Neural progenitor cell (in vitro differentiated cells): ENCODE results near the gene MTTP. TPM values are rescaled to one million over a fixed set of nuclear protein-coding genes. Genes with fewer than 3 reads are reported as not detected.

Source experiments
- DNase-seq: peaks from one replicate; pipeline ENCODE4 v3.0.0-alpha.2; 2016; ENCODE audit warnings: low spot score
- H2AFZ ChIP-seq: fragments of 200-600 bp; sonication (generic); replicated peaks from 2 replicates; pipeline ENCODE4 v1.6.1; 2016; ENCODE audit warnings: antibody characterized with exemption
- H3F3A ChIP-seq: fragments of 200-600 bp; sonication (generic); 2 replicates; pipeline ENCODE4 v1.6.1; 2016; ENCODE audit warnings: antibody characterized with exemption, low read depth
- H3K27ac ChIP-seq: fragments of 200-600 bp; sonication (generic); 2 replicates; pipeline ENCODE4 v1.5.1; 2016; ENCODE audit warnings: mild to moderate bottlenecking
- H3K27me3 ChIP-seq: fragments of 200-600 bp; sonication (generic); 2 replicates; pipeline ENCODE4 v1.6.1; 2016; ENCODE audit warnings: mild to moderate bottlenecking, moderate library complexity
- H3K36me3 ChIP-seq: fragments of 200-600 bp; sonication (generic); 2 replicates; pipeline ENCODE4 v1.5.1; 2016
- H3K4me1 ChIP-seq: fragments of 200-600 bp; sonication (generic); 2 replicates; pipeline ENCODE4 v1.6.1; 2016; ENCODE audit warnings: mixed run types
- H3K4me2 ChIP-seq: fragments of 200-600 bp; sonication (generic); 2 replicates; pipeline ENCODE4 v1.6.1; 2016
- H3K4me3 ChIP-seq: fragments of 200-600 bp; sonication (generic); 2 replicates; pipeline ENCODE4 v1.5.1; 2016
- H3K79me2 ChIP-seq: fragments of 200-600 bp; sonication (generic); 2 replicates; pipeline ENCODE4 v1.6.1; 2016; ENCODE audit warnings: low read depth
- H3K9ac ChIP-seq: fragments of 200-600 bp; sonication (generic); 2 replicates; pipeline ENCODE4 v1.6.1; 2016
- H3K9me3 ChIP-seq: fragments of 200-600 bp; sonication (generic); 2 replicates; pipeline ENCODE4 v1.5.1; 2016; ENCODE audit warnings: low read depth
- H4K20me1 ChIP-seq: fragments of 200-600 bp; sonication (generic); 2 replicates; pipeline ENCODE4 v1.6.1; 2016; ENCODE audit warnings: low read depth
- H3K27ac Mint-ChIP-seq: 3 replicates; pipeline ENCODE4 v1.8.0; 2021; ENCODE audit warnings: mixed read lengths
- H3K27me3 Mint-ChIP-seq: 2 replicates; pipeline ENCODE4 v1.8.0; 2022; ENCODE audit warnings: low read depth, mild to moderate bottlenecking, inconsistent platforms, moderate library complexity, mixed read lengths; ENCODE audit not compliant: insufficient read depth
- H3K36me3 Mint-ChIP-seq: 3 replicates; pipeline ENCODE4 v1.8.0; 2021; ENCODE audit warnings: mixed read lengths
- H3K4me1 Mint-ChIP-seq: 3 replicates; pipeline ENCODE4 v1.8.0; 2021; ENCODE audit warnings: mixed read lengths
- H3K4me3 Mint-ChIP-seq: 3 replicates; pipeline ENCODE4 v1.8.0; 2021; ENCODE audit warnings: mild to moderate bottlenecking, moderate library complexity, mixed read lengths
- H3K9me3 Mint-ChIP-seq: 3 replicates; pipeline ENCODE4 v1.8.0; 2020; ENCODE audit warnings: mixed read lengths
- EZH2 ChIP-seq: fragments of 200-600 bp; sonication (generic); IDR thresholded peaks from 2 replicates; pipeline ENCODE4 v1.6.1; 2017; ENCODE audit warnings: antibody characterized with exemption, mild to moderate bottlenecking, moderate library complexity
- EZH2phosphoT487 ChIP-seq: fragments of 200-600 bp; sonication (generic); IDR thresholded peaks from 2 replicates; pipeline ENCODE4 v1.6.1; 2017; ENCODE audit warnings: antibody characterized with exemption
- total RNA-seq: library from RNA; depleted of rRNA; stranded (reverse); fragments of >200 nt; gene quantifications from 2 replicates; pipeline ENCODE4 v1.2.3, GENCODE V29; 2015; ENCODE audit warnings: low replicate concordance
- TF ChIP-seq, protein P1 (sequence below): fragments of 200-600 bp; sonication (generic); IDR thresholded peaks from 2 replicates; pipeline ENCODE4 v1.5.1; 2017; ENCODE audit warnings: antibody characterized with exemption, mild to moderate bottlenecking

Gene MTTP
- total RNA-seq, 1 donor from 2014 or later: 4.4 TPM

DNA sequence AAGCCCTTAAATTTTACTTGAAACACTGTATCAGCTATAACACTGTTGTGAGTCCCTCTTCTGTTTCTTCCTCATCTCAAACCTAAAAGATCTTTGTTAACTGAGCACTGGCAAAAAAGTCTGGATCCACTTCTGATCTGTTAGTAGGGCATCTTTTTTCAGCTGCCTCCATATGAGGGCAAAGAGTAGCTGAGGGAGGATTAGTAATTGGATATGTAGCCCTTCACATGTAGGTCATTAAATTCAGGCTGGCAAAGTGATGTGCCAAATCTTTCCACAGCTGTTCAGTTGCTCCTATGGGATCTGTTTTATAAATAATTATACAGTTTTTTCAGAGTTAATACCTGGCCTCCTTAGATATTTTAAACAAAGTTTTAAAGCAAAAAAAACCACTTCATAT, 9.7 kb upstream of the MTTP start:
- H3K27me3 Mint-ChIP-seq: peaks cover 11% of the 10 kb centered on the region
- Histone ChIP-seq H4K20me1 (no peaks in the 10 kb centered on the region), H3F3A (peaks cover 9% of the 10 kb centered on the region), H3K4me1 (peaks cover 4% of the 10 kb centered on the region), H2AFZ (no peak overlapping the region), H3K9me3 (no peaks in the 10 kb centered on the region), H3K27ac (no peak overlapping the region), H3K9ac (no peak overlapping the region), H3K79me2 (no peaks in the 10 kb centered on the region), H3K36me3 (no peaks in the 10 kb centered on the region), H3K4me3 (peak overlapping the region; percentile 63), H3K27me3 (peaks cover 5% of the 10 kb centered on the region), H3K4me2 (no peak overlapping the region)
- no peaks in the 10 kb centered on the region for H3K36me3 Mint-ChIP-seq
- DNase-seq: no peak
- peaks cover 17% of the 10 kb centered on the region for H3K4me1 Mint-ChIP-seq
- no peaks in the 10 kb centered on the region for H3K9me3 Mint-ChIP-seq
- H3K27ac Mint-ChIP-seq: no peak overlapping the region
- TF ChIP-seq EZH2phosphoT487 (no peak), EZH2 (no peak)
- TF ChIP-seq, protein P1, sequence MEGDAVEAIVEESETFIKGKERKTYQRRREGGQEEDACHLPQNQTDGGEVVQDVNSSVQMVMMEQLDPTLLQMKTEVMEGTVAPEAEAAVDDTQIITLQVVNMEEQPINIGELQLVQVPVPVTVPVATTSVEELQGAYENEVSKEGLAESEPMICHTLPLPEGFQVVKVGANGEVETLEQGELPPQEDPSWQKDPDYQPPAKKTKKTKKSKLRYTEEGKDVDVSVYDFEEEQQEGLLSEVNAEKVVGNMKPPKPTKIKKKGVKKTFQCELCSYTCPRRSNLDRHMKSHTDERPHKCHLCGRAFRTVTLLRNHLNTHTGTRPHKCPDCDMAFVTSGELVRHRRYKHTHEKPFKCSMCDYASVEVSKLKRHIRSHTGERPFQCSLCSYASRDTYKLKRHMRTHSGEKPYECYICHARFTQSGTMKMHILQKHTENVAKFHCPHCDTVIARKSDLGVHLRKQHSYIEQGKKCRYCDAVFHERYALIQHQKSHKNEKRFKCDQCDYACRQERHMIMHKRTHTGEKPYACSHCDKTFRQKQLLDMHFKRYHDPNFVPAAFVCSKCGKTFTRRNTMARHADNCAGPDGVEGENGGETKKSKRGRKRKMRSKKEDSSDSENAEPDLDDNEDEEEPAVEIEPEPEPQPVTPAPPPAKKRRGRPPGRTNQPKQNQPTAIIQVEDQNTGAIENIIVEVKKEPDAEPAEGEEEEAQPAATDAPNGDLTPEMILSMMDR: no peak
- peak overlapping the region; percentile 59 for H3K4me3 Mint-ChIP-seq

DNA sequence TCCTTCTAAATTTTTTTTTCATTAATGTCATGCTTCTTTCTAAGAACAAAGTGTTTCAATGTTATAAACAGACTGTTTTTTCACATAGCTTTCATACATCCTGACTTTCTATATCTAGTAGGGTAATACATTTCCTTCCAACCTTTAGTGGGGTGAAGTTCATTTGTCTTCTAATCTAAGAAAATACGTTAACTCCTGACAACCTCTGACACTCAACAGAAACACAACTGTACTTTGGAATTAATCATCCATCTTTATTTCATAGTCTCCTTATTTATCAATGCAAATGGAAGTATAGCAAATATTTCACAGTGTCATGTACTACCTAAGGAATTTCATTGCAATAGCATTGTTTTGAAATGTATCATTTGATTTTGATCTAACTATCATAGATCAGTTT, 2.7 kb upstream of the MTTP start:
- Mint-ChIP-seq H3K36me3 (no peaks in the 10 kb centered on the region), H3K9me3 (no peaks in the 10 kb centered on the region), H3K27me3 (peaks cover 4% of the 10 kb centered on the region), H3K27ac (no peak overlapping the region), H3K4me3 (no peak overlapping the region), H3K4me1 (peaks cover 11% of the 10 kb centered on the region)
- Histone ChIP-seq H3K4me3 (no peak overlapping the region), H3K4me2 (no peak overlapping the region), H4K20me1 (no peaks in the 10 kb centered on the region), H3K27ac (no peak overlapping the region), H2AFZ (no peak overlapping the region), H3K36me3 (no peaks in the 10 kb centered on the region), H3K9ac (no peak overlapping the region), H3K27me3 (peaks cover 9% of the 10 kb centered on the region), H3K4me1 (peaks cover 13% of the 10 kb centered on the region), H3K9me3 (no peaks in the 10 kb centered on the region), H3F3A (no peaks in the 10 kb centered on the region), H3K79me2 (no peaks in the 10 kb centered on the region)
- no peak for DNase-seq
- TF ChIP-seq, protein P1: no peak
- no peak for TF ChIP-seq EZH2
- no peak for TF ChIP-seq EZH2phosphoT487

DNA sequence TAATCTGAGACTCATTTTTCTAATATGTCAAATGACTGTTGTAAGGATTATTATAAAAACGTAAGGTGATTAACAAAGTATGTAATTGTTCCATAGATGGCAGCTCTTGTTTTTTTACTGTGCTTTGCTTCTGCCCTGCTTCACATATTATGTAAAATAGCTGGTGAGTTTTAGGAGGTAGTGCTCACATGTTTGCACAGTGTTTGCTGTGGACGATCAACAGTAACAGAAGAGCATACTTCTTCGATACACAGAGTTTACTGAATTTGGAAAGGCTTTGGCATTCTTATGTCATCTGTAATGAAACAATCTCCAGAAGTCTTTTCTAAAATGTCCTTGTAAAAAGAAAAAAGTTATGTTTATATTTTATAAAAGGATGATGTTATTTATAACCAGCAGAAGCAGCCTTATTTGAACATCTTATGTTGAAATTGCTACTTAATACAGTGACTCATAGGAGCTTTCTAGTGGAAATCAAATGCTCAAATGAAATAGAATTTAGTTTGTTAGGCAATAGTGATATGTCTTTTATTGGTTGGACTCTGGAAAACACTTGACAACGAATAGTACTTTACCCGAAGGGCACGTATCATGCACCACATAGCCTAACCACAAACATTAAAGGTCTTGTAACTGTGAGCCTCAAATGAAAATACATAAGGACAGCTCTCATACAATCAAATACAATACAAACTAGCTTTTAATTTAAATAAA, 1.9 kb upstream of the MTTP start:
- H3K4me1 Mint-ChIP-seq: peaks cover 11% of the 10 kb centered on the region
- TF ChIP-seq, protein P1: no peak
- TF ChIP-seq EZH2 (no peak), EZH2phosphoT487 (no peak)
- H3K36me3 ChIP-seq: no peaks in the 10 kb centered on the region
- DNase-seq: no peak
- no peak overlapping the region for H3K27ac Mint-ChIP-seq
- no peaks in the 10 kb centered on the region for H3F3A ChIP-seq
- no peaks in the 10 kb centered on the region for H4K20me1 ChIP-seq
- H3K9ac ChIP-seq: no peak overlapping the region
- H3K4me3 ChIP-seq: no peak overlapping the region
- H3K4me3 Mint-ChIP-seq: no peak overlapping the region
- no peak overlapping the region for H3K4me2 ChIP-seq
- peaks cover 13% of the 10 kb centered on the region for H3K4me1 ChIP-seq
- no peaks in the 10 kb centered on the region for H3K36me3 Mint-ChIP-seq
- H3K79me2 ChIP-seq: no peaks in the 10 kb centered on the region
- no peak overlapping the region for H3K27ac ChIP-seq
- H3K9me3 Mint-ChIP-seq: no peaks in the 10 kb centered on the region
- H3K27me3 ChIP-seq: peaks cover 9% of the 10 kb centered on the region
- no peak overlapping the region for H2AFZ ChIP-seq
- peaks cover 4% of the 10 kb centered on the region for H3K27me3 Mint-ChIP-seq
- no peaks in the 10 kb centered on the region for H3K9me3 ChIP-seq
